GM18505 (cell line): ENCODE results near the gene DMBX1.

Experiments
- ATAC-seq: cut with Tn5 transposase; IDR thresholded peaks from one replicate; pipeline ENCODE4 v1.9.1; 2021; ENCODE audit not compliant: unreplicated experiment
- POLR2A ChIP-seq: IDR thresholded peaks from 4 replicates; pipeline ENCODE4 v1.6.1; 2011; ENCODE audit warnings: borderline replicate concordance; ENCODE audit not compliant: insufficient read depth, insufficient read length; ENCODE audit errors: extremely low read depth

Gene DMBX1

DNA sequence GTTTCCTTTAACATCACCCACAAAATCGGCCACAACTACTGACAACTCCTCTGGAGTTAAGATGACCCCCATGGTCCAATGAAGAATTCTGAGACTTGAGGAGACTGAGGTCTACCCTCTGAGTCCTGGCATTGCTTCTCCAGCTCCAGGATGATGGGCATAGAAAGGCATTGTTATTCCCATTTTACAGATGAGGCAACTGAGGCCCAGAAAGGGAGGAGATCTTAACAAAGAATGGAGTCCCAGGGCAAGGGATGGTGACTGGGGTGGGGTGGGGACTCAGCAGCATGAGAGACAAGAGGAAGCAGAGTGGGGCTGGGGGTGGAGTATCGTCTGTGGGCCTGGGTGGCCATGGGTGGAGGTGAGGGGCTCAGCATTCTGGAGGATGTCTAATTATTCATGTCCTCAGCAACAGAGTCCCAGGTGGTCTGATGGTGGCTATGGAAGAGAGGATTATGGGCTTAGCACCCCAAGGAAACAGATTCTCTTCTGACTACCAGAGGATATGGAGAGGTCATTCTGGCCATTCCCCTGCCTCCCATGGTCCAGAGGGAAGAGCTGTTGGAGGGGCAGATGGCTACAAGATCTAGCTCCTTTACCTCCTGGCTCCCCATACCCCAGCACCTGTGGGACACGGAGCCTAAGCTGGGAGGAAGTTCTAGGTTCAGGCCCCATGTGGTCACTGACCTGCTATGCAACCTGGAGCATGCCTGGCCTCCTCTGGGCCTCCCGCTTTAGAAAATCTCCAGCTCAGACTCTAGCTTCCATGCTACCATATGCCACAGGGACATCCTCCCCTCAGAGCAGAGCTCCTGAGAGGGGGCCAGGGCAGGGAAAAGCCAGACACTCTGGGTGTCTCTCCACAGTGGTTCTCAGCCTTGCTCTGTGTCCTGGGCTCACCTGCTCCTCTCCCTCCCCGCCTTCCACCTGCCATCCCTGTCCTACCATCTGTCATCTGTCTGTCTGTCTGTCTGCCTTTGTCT lies 37.4 kb upstream of the DMBX1 start:
- ATAC-seq, result no peak
- no peak for TF ChIP-seq POLR2A

DNA sequence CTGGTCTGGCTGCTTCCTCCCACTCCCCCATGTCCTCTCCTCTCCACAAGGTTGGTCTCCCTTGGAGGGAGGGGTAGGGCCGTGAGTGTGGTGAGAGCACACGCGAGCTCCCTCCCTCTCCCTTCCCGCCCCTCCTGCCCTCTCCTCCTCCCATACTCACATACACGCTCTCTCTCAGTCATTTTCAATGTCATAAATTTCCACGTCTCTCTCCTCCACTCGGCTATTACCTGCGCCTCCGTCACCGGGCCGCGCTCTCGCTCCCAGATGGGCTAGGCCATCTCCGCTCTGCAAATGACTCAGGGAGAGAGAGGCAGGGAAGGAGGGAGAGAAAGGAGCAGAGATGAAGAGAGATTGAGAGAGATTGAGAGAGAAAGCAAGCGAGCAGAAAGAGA lies 36.7 kb upstream of the DMBX1 start:
- TF ChIP-seq POLR2A, result no peak
- ATAC-seq, result no peak

DNA sequence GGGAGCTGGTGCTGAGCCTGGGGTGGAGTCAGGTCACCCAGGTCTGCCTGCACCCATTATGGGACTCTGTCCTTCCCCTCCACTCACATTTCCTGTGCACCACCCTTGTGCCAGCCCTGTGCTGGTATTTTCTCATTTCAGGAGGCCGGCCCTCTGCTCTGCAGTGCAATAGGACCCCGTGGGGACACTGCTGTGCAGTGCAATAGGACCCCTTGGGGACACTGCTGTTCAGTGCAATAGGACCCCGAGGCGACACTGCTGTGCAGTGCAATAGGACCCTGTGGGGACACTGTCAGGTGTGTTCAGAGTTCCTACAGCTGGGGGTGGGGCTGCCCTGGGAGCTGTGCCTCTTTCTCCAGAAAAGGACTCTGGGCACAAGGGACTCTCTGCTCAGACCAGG lies 36.2 kb upstream of the DMBX1 start:
- no peak for TF ChIP-seq POLR2A
- ATAC-seq, result no peak

DNA sequence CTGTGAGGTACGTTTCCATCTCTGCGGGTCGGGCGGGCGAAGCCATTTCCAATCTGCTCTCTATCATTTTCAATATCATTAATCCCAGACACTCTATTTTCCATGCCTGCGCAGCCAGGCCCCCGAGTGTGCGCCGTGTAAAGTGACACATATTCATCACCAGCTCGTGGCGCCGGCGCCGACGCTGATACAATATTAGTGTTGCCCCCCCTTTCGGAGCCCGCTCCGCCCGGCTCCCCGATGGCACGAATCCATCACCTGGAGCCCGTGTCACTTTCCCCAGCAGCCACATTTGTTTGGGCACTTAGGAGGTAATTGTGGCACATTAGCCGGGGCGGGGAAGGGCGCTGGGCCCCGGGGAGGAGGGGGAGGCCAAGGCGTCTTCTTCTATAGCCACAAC lies 33.7 kb upstream of the DMBX1 start:
- TF ChIP-seq POLR2A, result no peak
- ATAC-seq, result no peak

DNA sequence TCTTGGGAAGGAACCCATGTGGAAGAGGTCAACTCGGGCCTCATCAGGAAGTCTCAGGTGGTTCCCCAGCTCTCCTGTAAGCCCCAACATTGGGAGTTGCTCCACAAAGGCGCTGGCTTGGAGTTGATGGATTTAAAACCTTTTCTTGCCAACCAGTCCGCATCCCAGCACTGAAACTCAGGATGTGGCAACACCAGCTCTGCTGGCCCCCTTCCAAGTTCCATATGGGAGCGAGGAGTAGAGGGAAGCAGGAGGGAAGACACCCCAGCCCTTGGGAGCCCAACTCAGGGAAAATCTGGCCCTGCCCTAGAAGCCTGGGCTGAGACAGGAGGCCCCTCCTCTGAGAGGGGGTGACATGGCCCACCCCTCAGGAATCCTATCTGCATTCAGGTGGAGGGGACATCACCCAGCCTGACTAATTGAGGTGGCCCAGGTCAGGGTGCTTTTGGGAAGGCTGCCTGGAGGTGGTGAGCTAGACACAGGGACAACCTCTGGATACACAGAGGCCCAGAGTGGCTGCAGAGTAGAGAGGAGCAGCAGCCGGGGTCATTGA lies 33.1 kb upstream of the DMBX1 start:
- ATAC-seq, result no peak

DNA sequence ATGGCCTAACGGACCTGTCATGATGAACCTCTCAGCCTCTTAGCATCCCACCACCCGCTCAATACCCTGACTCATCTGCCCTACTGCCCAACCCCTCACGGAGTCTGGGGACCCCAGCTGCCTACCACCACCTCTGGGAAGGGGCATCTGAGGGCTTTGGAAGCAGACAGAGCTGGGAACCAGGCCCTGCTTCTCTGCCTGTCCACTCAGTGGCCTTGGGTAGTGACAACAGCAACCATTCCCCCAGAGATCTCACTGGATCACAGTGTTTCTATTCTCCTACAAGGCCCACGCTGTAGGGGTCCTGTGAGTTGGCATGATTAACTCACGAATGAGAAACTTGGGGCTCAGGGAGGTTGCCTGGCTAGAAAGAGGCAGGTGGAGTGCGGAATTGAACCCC lies 32.5 kb upstream of the DMBX1 start:
- no peak for TF ChIP-seq POLR2A
- ATAC-seq, result no peak

More for the DNA sequence above, 33.1 kb upstream of the DMBX1 start:
- TF ChIP-seq POLR2A, result no peak

DNA sequence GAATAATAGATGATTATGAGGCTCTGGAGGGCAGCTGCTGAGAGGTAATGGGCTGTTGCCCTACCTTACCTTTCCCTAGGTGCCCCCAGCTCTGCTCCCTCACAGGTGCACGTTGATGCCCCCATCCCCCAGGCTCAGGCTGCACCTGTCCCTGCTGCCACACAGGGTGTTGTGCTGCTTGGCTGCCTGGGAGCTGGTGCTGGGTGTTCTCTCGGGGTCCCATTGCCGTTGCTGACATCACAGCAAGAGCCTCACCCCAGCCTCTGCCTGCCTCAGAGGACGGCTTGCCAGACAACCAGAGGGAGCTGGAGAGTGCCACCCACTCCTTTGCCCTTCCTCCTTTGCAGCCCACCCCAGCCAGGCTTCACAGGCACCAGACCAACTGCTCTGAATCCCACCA lies 31.4 kb upstream of the DMBX1 start:
- TF ChIP-seq POLR2A, result no peak

DNA sequence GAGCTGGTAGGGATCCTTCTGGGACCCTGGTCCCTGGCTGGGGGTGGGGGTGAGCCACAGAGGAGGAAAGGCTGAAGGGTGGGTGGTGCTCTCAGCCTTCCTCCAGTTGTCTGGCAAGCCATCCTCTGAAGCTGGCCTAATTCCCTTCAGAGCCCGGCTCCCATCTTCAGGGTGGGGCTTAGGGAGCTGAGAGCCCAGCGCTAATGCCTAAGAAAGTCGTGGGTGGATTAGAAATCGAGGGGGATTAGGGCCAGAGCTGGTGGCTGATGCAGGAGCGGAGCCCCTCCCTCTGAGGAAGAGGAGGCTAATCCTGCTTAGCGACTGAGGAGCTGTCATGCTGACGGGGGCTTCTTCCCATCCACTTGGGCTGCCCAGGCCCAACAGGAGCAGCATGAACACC lies 30.8 kb upstream of the DMBX1 start:
- TF ChIP-seq POLR2A, result no peak

More for the DNA sequence above, 31.4 kb upstream of the DMBX1 start:
- ATAC-seq, result no peak

DNA sequence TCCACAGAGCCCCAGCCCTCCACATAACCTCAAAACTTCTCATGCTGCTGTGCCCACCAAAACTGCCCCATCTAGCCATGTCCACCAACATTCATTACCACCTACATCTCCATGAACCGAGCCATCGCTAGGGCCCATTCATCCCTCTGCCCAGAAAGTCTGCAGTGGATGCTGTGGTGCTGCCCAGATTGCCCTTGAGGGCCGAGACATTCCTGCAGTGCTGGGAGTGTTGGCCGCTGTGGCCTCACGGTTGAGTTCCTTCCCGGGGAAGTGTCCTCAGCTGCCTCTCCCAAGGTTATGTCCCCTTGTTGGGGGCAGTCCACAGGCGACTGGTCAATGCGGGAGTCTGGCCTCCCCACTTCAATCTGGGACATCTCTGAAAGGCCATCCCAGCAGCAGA lies 30.3 kb upstream of the DMBX1 start:
- ATAC-seq, result no peak
- TF ChIP-seq POLR2A, result no peak

More for the DNA sequence above, 30.8 kb upstream of the DMBX1 start:
- ATAC-seq, result no peak

DNA sequence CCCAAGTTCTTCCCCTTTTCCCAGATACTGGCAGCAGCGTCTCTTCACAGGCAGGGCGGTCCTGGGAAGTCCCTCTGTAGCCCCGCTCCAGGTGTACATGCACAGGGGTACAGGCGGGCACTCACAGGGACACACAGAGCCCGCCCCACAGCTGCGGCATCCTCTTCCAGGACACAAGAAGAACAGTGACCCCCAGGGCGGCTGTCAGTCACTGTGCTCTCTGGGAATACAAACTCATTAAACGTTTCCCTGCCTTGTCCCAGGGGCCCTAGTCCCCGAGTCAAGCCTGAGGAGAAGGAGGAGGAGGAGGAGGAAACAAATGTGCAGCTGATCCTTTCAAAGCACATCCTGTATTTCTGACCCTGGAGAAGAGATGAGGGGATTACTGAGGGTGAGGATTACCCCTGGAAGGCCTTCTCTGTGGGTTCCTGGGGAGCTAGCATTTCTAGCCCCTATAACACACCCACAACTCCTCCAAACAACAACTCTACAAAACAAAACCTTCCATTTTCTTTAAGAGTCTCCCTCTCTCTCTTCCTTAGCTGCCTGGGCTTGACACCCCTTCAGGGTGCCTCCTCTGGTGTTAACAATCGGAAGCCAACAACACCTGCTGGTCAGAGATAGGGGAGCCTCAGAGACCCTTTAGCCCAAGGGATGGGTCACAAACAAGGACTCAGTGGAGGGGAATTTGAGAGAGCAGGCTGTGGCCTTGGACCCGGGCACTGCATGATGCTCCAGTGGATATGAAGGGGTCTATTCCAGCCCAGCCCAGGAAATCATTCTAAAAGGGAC lies 28.4 kb upstream of the DMBX1 start:
- TF ChIP-seq POLR2A, result no peak
- ATAC-seq, result no peak

DNA sequence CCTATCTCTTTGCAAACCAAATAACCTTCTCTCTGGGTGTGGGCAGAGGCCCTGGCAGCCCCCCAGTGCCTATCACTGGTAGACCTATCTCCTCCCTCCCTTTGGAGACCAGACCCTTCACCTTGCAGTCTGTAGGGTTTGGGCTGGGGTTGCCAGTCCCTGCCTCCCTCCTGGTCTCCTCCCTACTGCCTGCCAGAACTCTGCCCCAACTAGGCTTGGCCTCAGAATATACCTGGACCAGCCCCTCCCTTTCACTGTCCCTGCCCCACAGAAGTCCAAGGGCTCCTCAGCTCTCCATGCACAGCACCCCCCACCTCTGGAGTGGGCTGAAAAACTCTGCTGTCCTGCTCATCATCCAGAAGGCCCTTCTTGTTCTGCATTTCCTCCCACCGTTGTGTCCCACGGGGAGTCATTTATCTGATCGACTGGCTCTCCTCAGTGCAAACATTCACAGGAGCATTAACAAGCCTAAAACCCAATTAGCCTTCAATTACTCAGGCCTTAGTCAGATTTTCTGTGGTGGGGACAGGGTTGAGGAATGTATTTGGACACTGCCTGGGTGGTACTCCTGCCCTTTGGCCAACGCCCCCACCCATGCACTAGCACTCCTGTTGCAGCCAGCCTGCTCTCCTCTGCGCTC lies 27.7 kb upstream of the DMBX1 start:
- TF ChIP-seq POLR2A, result no peak
- ATAC-seq, result no peak

DNA sequence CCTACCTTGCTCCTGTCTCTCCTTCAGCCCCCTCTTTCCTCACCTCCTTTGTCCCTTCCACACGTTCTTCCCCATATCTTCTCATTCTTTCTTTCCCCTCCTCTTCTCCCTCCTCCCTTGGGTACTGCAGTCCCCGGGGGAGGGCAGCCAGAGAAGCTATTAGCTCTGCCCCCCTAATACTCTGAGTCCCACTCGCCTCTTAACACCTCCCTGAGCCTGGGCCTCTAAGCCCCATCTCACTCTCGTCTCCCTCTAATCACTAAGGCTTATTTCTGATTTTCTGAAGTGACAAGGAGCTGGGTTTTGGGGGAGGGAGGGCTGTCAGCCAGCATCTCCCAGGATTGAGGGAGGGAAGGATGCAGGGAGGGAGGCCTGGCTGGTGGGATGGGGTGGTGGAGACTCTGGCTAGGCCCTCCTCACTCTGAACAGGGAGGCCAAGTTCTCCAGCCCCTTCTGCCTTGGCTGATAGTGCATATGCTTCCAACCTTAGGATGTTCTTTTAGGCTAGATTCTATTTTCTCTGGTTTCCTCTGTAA lies 25.6 kb upstream of the DMBX1 start:
- ATAC-seq, result no peak

DNA sequence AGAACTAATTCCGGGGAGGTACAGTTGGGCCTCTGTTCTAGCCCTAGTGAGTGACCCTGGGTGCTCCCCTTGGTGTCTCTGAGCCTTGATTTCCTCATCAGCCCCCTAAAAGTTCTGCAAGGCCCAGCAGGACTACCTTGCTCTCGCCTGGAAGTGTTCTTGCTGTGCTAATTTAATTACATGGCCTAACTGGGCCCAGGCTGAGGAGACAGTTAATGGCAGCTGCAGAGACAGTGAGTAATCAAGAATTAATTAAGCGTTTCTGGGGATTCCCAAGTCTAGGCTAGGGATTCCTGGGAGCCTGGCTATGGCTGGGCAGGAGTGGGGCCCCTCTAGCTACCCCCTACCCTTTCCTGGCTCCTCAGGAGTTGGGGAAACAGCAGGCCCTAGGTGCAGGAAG lies 24.7 kb upstream of the DMBX1 start:
- no peak for ATAC-seq
- TF ChIP-seq POLR2A, result no peak

More for the DNA sequence above, 25.6 kb upstream of the DMBX1 start:
- no peak for TF ChIP-seq POLR2A
